ENCODE measurements around the gene OR4F6.
"Not testable (repeated sequence)": the region's sequence is repeated elsewhere in the genome, so short reads cannot be mapped to it uniquely, and the experiment has no call there.

- TF ChIP-seq, protein P1, sequence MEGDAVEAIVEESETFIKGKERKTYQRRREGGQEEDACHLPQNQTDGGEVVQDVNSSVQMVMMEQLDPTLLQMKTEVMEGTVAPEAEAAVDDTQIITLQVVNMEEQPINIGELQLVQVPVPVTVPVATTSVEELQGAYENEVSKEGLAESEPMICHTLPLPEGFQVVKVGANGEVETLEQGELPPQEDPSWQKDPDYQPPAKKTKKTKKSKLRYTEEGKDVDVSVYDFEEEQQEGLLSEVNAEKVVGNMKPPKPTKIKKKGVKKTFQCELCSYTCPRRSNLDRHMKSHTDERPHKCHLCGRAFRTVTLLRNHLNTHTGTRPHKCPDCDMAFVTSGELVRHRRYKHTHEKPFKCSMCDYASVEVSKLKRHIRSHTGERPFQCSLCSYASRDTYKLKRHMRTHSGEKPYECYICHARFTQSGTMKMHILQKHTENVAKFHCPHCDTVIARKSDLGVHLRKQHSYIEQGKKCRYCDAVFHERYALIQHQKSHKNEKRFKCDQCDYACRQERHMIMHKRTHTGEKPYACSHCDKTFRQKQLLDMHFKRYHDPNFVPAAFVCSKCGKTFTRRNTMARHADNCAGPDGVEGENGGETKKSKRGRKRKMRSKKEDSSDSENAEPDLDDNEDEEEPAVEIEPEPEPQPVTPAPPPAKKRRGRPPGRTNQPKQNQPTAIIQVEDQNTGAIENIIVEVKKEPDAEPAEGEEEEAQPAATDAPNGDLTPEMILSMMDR (conservative IDR thresholded peaks at IDR 0.05; ENCODE audit: low read depth, low read length), result not testable (repeated sequence)
- not testable (repeated sequence) for TF ChIP-seq EZH2 (IDR thresholded peaks at IDR 0.05; ENCODE audit: low read length, unreplicated experiment); EZH2phosphoT487 (IDR thresholded peaks at IDR 0.05; ENCODE audit: borderline replicate concordance, low read length)
Observed at GRCh38 chr15:101793981-101794380, 9.3 kb upstream of the OR4F6 start.
